ENCODE data around the gene COL26A1. TPM values are rescaled to one million over a fixed set of nuclear protein-coding genes. Genes with fewer than 3 reads are reported as not detected.

The COL26A1 gene
- total RNA-seq (3.0 TPM), polyA plus RNA-seq (0.41 TPM)
- long read RNA-seq, donor 1, result 0 reads
- long read RNA-seq, donor 2, result 0 reads
- long read RNA-seq, donor 3, partial matches to known transcripts, result 5 of 7 reads
- long read RNA-seq, donor 3, other reads (novel, unspliced or antisense), result 0 of 7 reads
- long read RNA-seq, donor 4, partial matches to known transcripts, result 0 of 3 reads
- long read RNA-seq, donor 4, other reads (novel, unspliced or antisense), result 0 of 3 reads
- long read RNA-seq, donor 5, transcript COL26A1-203 (13 exons, 2,970 nt), result major isoform, 5 of 5 reads
- long read RNA-seq, donor 5, partial matches to known transcripts, result 0 of 5 reads
- long read RNA-seq, donor 5, other reads (novel, unspliced or antisense), result 0 of 5 reads
- long read RNA-seq, donor 6, partial matches to known transcripts, result 12 of 17 reads
- long read RNA-seq, donor 6, other reads (novel, unspliced or antisense), result 0 of 17 reads
- long read RNA-seq, donor 7, result 0 reads
- long read RNA-seq, donor 8, result 0 reads
- long read RNA-seq, donor 9, partial matches to known transcripts, result 0 of 2 reads
- long read RNA-seq, donor 9, other reads (novel, unspliced or antisense), result 0 of 2 reads
- long read RNA-seq, donor 10, partial matches to known transcripts, result 0 of 3 reads
- long read RNA-seq, donor 10, other reads (novel, unspliced or antisense), result 0 of 3 reads

DNA sequence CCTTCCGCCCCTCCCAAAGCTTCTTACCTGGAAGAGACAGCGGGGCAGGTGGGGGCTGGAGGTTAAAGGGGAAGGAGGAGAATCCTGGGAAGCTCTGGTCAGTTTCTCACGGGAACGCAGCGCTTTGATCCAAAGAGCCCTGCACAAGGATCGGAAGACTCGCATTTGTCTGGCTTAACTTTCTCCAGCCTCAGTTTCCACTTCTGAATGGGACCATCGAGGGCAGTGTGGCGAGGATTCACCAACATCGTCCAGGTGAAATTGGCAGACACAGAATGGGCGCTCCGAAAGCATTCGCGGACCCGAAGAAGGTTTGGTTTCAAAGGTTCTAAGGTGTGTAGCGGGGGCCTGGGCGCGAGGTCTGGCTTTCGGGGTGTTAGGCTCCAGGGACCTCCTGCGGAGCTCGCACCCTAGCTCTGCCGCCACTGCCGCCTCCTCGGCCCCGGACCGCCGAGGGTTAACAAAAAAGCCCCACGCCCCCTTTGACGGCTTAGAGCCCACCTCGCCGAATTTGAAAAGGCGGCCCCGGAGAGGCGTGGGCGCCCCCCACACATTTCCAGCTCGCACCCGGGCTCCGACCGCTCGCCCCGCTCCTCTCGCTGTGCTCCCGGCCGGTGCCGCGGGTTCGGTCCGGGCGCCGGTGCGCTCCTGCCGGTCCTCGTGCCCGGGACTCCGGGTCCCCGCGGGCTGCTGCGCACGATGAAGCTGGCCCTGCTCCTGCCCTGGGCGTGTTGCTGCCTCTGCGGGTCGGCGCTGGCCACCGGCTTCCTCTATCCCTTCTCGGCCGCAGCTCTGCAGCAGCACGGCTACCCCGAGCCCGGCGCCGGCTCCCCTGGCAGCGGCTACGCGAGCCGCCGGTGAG, at the start of gene COL26A1:
TSS of gene COL26A1 (plus strand) at position 542 of the 862 bp plus-strand sequence. CDS start at position 700, 158 bp downstream.
- no peaks in the 10 kb centered on the region for H3K9me3 ChIP-seq (ENCODE audit: control insufficient read depth in 2 of 2, insufficient read depth in 1 of 2, low read length in 1 of 2)
- no peaks in the 10 kb centered on the region for H3K36me3 ChIP-seq (ENCODE audit: control insufficient read depth in 2 of 2, insufficient read depth in 2 of 2, low read length in 1 of 2)
- peak within 1 kb of the TSS; percentile 32 to 36 for H3K4me3 ChIP-seq (ENCODE audit: low read length in 2 of 2)
- H3K27ac ChIP-seq (ENCODE audit: low read depth in 1 of 2, low read length in 1 of 2), result no peak within 1 kb of the TSS
- DNase-seq (ENCODE audit: low read depth in 6 of 9, low spot score in 9 of 9), result no peak
- WGBS, result 13% methylated on average over 76 of the region's 76 CpGs
- H3K4me1 ChIP-seq (ENCODE audit: control insufficient read depth in 2 of 2, insufficient read depth in 2 of 2, low read length in 2 of 2), result peaks cover 0 to 4% of the 10 kb centered on the region in 2 donors
- peaks cover 28 to 48% of the 10 kb centered on the region in 2 donors for H3K27me3 ChIP-seq (ENCODE audit: control insufficient read depth in 2 of 2, insufficient read depth in 1 of 2, low read length in 1 of 2)

DNA sequence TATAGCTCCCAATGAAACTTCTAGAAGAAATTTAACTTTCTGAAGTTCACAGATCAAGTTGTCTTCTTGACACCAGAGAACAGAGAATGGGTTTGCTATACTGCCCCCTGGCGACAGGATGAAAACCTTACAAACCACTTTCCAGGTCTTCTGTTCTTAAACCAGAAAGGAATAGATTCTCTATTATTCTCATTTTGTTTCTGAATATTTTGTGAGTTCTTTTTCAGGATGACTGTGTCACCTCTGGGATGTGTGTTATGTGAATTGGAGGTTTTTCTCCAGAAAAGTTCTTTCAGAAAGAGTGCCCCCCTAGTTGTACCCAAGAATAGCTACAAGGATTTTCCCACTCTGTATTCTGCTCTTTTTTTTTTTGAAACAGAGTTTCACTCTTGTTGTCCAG, 47.3 kb upstream of the COL26A1 start:
- H3K27ac ChIP-seq (ENCODE audit: low read depth in 1 of 2, low read length in 1 of 2), result no peak overlapping the region
- peaks cover under 1 to 6% of the 10 kb centered on the region in 2 donors for H3K9me3 ChIP-seq (ENCODE audit: control insufficient read depth in 2 of 2, insufficient read depth in 1 of 2, low read length in 1 of 2)
- 5% methylated on average over 1 of the region's 1 CpG for WGBS
- H3K4me1 ChIP-seq (ENCODE audit: control insufficient read depth in 2 of 2, insufficient read depth in 2 of 2, low read length in 2 of 2), result no peaks in the 10 kb centered on the region
- DNase-seq (ENCODE audit: low read depth in 6 of 9, low spot score in 9 of 9), result peak in 7 of 9 donors; percentile 20 to 70 (median 45)
- H3K4me3 ChIP-seq (ENCODE audit: low read length in 2 of 2), result no peak overlapping the region
- H3K36me3 ChIP-seq (ENCODE audit: control insufficient read depth in 2 of 2, insufficient read depth in 2 of 2, low read length in 1 of 2), result peaks cover 14 to 19% of the 10 kb centered on the region in 2 donors
- H3K27me3 ChIP-seq (ENCODE audit: control insufficient read depth in 2 of 2, insufficient read depth in 1 of 2, low read length in 1 of 2), result peaks cover 0 to 1% of the 10 kb centered on the region in 2 donors

GRCh38 chr7:101319401-101319800, 43.3 kb upstream of the COL26A1 start:
- no peaks in the 10 kb centered on the region for H3K9me3 ChIP-seq (ENCODE audit: control insufficient read depth in 2 of 2, insufficient read depth in 1 of 2, low read length in 1 of 2)
- H3K4me3 ChIP-seq (ENCODE audit: low read length in 2 of 2), result no peak overlapping the region
- H3K27me3 ChIP-seq (ENCODE audit: control insufficient read depth in 2 of 2, insufficient read depth in 1 of 2, low read length in 1 of 2), result no peaks in the 10 kb centered on the region
- WGBS, result 80% methylated on average over 5 of the region's 5 CpGs
- DNase-seq (ENCODE audit: low read depth in 6 of 9, low spot score in 9 of 9), result no peak
- peaks cover 14 to 19% of the 10 kb centered on the region in 2 donors for H3K36me3 ChIP-seq (ENCODE audit: control insufficient read depth in 2 of 2, insufficient read depth in 2 of 2, low read length in 1 of 2)
- peaks cover 7 to 12% of the 10 kb centered on the region in 2 donors for H3K4me1 ChIP-seq (ENCODE audit: control insufficient read depth in 2 of 2, insufficient read depth in 2 of 2, low read length in 2 of 2)
- H3K27ac ChIP-seq (ENCODE audit: low read depth in 1 of 2, low read length in 1 of 2), result no peak overlapping the region

DNA sequence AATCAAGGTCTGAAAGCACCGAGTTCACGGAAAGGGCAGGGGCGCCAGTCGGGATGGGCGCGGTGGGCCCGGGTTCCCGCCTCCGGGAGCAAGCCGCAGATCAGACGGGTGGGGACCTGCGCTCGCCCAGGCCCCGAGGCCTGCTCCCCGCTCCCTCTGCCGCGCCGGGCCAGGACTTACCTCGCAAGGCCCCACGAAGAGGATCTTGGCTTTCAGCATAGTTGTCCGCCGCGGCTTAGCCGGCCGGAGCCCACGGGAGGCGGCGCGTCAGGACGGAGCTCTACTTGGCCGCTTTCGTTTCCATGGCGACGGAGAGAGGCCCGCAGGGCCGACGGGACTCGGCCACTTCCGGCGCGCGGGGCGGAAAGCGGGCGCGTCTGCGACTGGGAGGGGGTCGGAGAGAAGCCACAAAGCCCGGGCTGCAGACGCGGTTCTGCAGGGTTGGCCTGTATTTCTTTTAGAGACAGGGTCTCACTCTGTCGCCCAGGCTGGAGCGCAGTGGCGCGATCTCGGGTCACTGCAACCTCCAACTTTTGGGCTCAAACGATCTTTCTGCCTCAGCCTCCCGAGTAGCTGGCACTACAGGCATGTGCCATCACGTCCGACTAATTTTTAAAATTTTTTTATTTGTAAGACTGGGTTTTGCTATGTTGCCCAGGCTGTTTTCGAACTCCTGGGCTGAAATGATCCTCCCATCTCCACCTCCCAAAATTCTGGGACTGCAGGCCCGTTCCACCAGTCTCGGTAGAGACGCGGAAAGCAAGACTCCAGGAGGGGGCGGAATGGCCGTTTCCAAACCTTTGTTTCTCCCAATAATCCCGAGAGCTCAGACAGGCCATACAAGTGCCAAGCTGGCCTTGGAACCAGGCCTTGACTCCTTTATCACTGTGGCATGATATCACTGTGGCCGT, 40.9 kb upstream of the COL26A1 start, which contains the start of gene IFT22:
TSS of gene IFT22 (minus strand) at position 322 of the 911 bp plus-strand sequence. CDS start at position 219, 103 bp downstream.
- Histone ChIP-seq H3K4me1 (ENCODE audit: control insufficient read depth in 2 of 2, insufficient read depth in 2 of 2, low read length in 2 of 2) (peaks cover 7 to 12% of the 10 kb centered on the region in 2 donors), H3K9me3 (ENCODE audit: control insufficient read depth in 2 of 2, insufficient read depth in 1 of 2, low read length in 1 of 2) (no peaks in the 10 kb centered on the region), H3K27me3 (ENCODE audit: control insufficient read depth in 2 of 2, insufficient read depth in 1 of 2, low read length in 1 of 2) (no peaks in the 10 kb centered on the region), H3K4me3 (ENCODE audit: low read length in 2 of 2) (peak within 1 kb of the TSS; percentile 70 to 87), H3K27ac (ENCODE audit: low read depth in 1 of 2, low read length in 1 of 2) (peak within 1 kb of the TSS; percentile 40 to 83), H3K36me3 (ENCODE audit: control insufficient read depth in 2 of 2, insufficient read depth in 2 of 2, low read length in 1 of 2) (peaks cover 0 to 9% of the 10 kb centered on the region in 2 donors)
- 2% methylated on average over 69 of the region's 69 CpGs for WGBS
- DNase-seq (ENCODE audit: low read depth in 6 of 9, low spot score in 9 of 9), result peak; percentile 62 to 94 (median 83)

GRCh38 chr7:101328159-101328558, 34.5 kb upstream of the COL26A1 start:
- Histone ChIP-seq H3K9me3 (ENCODE audit: control insufficient read depth in 2 of 2, insufficient read depth in 1 of 2, low read length in 1 of 2) (no peaks in the 10 kb centered on the region), H3K27ac (ENCODE audit: low read depth in 1 of 2, low read length in 1 of 2) (no peak overlapping the region), H3K36me3 (ENCODE audit: control insufficient read depth in 2 of 2, insufficient read depth in 2 of 2, low read length in 1 of 2) (no peaks in the 10 kb centered on the region), H3K4me3 (ENCODE audit: low read length in 2 of 2) (no peak overlapping the region), H3K27me3 (ENCODE audit: control insufficient read depth in 2 of 2, insufficient read depth in 1 of 2, low read length in 1 of 2) (peaks cover 0 to 4% of the 10 kb centered on the region in 2 donors), H3K4me1 (ENCODE audit: control insufficient read depth in 2 of 2, insufficient read depth in 2 of 2, low read length in 2 of 2) (no peaks in the 10 kb centered on the region)
- no peak for DNase-seq (ENCODE audit: low read depth in 6 of 9, low spot score in 9 of 9)
- WGBS, result 95% methylated on average over 5 of the region's 5 CpGs

GRCh38 chr7:101330011-101330484, 32.6 kb upstream of the COL26A1 start:
- Histone ChIP-seq H3K9me3 (ENCODE audit: control insufficient read depth in 2 of 2, insufficient read depth in 1 of 2, low read length in 1 of 2) (no peaks in the 10 kb centered on the region), H3K27ac (ENCODE audit: low read depth in 1 of 2, low read length in 1 of 2) (peak overlapping the region in 1 of 2 donors; percentile 11), H3K4me1 (ENCODE audit: control insufficient read depth in 2 of 2, insufficient read depth in 2 of 2, low read length in 2 of 2) (no peaks in the 10 kb centered on the region), H3K4me3 (ENCODE audit: low read length in 2 of 2) (no peak overlapping the region), H3K27me3 (ENCODE audit: control insufficient read depth in 2 of 2, insufficient read depth in 1 of 2, low read length in 1 of 2) (peaks cover 0 to 4% of the 10 kb centered on the region in 2 donors), H3K36me3 (ENCODE audit: control insufficient read depth in 2 of 2, insufficient read depth in 2 of 2, low read length in 1 of 2) (no peaks in the 10 kb centered on the region)
- no peak for DNase-seq (ENCODE audit: low read depth in 6 of 9, low spot score in 9 of 9)
- whole genome bisulfite sequencing, result 75% methylated on average over 15 of the region's 15 CpGs

- no peaks in the 10 kb centered on the region for H3K36me3 ChIP-seq (ENCODE audit: control insufficient read depth in 2 of 2, insufficient read depth in 2 of 2, low read length in 1 of 2)
- H3K9me3 ChIP-seq (ENCODE audit: control insufficient read depth in 2 of 2, insufficient read depth in 1 of 2, low read length in 1 of 2), result no peaks in the 10 kb centered on the region
- WGBS, result 96% methylated on average over 8 of the region's 8 CpGs
- H3K27me3 ChIP-seq (ENCODE audit: control insufficient read depth in 2 of 2, insufficient read depth in 1 of 2, low read length in 1 of 2), result peaks cover 0 to 4% of the 10 kb centered on the region in 2 donors
- H3K4me1 ChIP-seq (ENCODE audit: control insufficient read depth in 2 of 2, insufficient read depth in 2 of 2, low read length in 2 of 2), result no peaks in the 10 kb centered on the region
- no peak overlapping the region for H3K27ac ChIP-seq (ENCODE audit: low read depth in 1 of 2, low read length in 1 of 2)
- DNase-seq (ENCODE audit: low read depth in 6 of 9, low spot score in 9 of 9), result no peak
- H3K4me3 ChIP-seq (ENCODE audit: low read length in 2 of 2), result no peak overlapping the region
These were observed 30.6 kb upstream of the COL26A1 start for GRCh38 chr7:101332026-101332425.

GRCh38 chr7:101333912-101334311, 28.8 kb upstream of the COL26A1 start:
- H3K9me3 ChIP-seq (ENCODE audit: control insufficient read depth in 2 of 2, insufficient read depth in 1 of 2, low read length in 1 of 2), result no peaks in the 10 kb centered on the region
- DNase-seq (ENCODE audit: low read depth in 6 of 9, low spot score in 9 of 9), result no peak
- H3K36me3 ChIP-seq (ENCODE audit: control insufficient read depth in 2 of 2, insufficient read depth in 2 of 2, low read length in 1 of 2), result no peaks in the 10 kb centered on the region
- H3K4me3 ChIP-seq (ENCODE audit: low read length in 2 of 2), result no peak overlapping the region
- H3K4me1 ChIP-seq (ENCODE audit: control insufficient read depth in 2 of 2, insufficient read depth in 2 of 2, low read length in 2 of 2), result no peaks in the 10 kb centered on the region
- H3K27ac ChIP-seq (ENCODE audit: low read depth in 1 of 2, low read length in 1 of 2), result no peak overlapping the region
- H3K27me3 ChIP-seq (ENCODE audit: control insufficient read depth in 2 of 2, insufficient read depth in 1 of 2, low read length in 1 of 2), result peaks cover 0 to 4% of the 10 kb centered on the region in 2 donors
- WGBS, result 69% methylated on average over 5 of the region's 5 CpGs

Measured in thymus (tissue), 14 donors.